IPS-11a (cell line): ENCODE measurements around the gene DCUN1D3.

ENCODE experiments used
- H3K4me3 ChIP-seq: one replicate; pipeline ENCODE4 v1.5.1; 2013; ENCODE audit warnings: low read depth, low read length, control low read depth

DCUN1D3 gene

GRCh38 chr16:20833086-20833485, 67.1 kb downstream of the DCUN1D3 start:
- H3K4me3 ChIP-seq = no peak overlapping the region

GRCh38 chr16:20830372-20830771, 69.8 kb downstream of the DCUN1D3 start:
- H3K4me3 ChIP-seq = no peak overlapping the region

DNA sequence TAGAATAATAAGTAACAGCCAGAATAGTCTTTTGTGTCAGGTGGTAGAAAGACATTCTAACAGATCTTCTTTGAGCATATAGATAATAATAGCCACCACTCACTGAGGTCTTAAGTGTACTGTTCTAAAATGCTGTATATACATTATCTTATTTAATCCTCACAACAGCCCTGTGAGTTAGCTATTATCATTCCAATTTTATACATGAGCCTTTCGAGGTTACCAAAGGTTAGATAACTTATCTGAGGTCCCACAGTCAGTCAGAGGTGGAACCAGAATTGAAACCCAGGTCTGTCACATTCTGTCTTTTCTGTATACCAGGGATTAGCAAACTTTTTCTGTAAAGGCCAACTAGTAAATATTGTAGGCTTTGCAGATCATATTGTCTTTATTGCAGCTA, 70.6 kb downstream of the DCUN1D3 start:
- H3K4me3 ChIP-seq = no peak overlapping the region

DNA sequence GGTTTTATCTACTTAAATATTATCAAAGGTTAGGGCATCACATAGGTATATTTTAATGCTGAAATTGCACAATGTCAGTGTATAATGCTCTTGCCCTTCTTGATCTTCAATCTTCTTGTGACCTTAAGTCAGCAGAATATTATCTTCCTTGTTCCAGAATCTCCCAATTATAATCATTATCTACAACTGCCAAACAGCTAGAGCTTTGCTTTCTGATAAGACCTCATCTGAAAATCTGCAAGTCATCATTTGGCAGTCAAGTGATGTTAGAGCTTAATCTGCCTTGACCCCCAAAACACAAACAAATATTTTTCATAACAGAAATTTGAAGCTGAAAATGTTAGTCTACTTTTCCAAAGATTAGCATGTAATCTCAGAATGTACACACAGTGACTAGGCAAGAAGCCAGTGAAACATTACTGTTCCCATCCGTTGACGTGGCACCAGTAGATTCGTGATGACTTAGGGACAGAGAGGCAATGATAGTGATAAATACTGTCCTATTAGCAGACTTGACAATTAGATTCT, 74.1 kb downstream of the DCUN1D3 start:
- no peak overlapping the region for H3K4me3 ChIP-seq

DNA sequence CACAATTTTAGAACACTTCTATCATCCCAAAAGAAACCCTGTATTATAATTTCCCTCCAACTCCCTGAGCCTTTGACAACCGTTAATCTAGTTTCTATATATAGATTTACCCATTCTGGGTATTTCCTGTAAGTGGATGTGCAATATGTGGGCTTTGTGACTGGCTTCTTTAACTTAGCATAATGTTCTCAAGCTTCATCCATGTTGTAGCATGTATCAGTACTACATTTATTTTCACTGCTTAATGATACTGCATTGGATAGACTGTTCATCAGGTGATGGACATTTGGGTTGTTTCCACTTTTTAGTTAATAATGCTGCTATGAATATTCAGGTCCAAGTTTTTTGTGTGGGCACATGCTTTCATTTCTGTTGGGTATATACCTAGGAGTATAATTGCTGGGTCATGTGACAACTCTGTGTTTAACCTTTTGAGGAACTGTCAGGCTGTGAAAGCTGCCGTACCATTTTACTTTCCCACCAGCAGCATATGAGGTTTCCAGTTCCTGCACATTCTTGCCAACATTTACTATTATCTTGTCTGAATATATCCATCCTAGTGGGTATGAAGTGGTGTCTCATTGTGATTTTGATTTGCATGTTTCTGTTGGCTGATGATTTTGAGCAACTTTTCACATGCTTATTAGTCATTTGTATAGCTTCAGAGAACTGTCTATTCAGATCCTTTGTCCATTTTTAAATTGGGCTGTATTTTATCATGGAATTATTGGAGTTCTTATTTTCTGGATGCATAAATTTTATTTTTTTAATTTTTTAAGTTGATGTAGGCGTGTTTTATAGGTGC, 77.4 kb downstream of the DCUN1D3 start:
- no peak overlapping the region for H3K4me3 ChIP-seq

DNA sequence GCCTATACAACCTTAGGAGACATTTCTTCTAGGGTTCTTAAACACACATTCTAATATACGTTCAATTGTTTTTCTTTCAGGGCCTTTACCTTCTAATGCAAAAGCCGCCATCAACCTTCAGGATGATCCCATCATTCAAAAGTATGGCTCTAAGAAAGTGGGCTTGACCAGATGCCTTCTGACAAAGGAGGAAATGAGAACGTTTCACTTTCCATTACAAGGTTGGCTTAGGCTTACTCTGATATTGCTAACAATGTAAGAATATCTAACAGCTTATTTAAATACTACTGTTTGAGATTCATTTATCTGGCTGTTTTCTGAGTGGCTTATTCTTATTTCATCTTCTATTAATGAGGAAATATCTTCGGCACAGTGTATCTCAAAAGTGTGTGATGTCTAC, 78.5 kb downstream of the DCUN1D3 start:
- no peak overlapping the region for H3K4me3 ChIP-seq

DNA sequence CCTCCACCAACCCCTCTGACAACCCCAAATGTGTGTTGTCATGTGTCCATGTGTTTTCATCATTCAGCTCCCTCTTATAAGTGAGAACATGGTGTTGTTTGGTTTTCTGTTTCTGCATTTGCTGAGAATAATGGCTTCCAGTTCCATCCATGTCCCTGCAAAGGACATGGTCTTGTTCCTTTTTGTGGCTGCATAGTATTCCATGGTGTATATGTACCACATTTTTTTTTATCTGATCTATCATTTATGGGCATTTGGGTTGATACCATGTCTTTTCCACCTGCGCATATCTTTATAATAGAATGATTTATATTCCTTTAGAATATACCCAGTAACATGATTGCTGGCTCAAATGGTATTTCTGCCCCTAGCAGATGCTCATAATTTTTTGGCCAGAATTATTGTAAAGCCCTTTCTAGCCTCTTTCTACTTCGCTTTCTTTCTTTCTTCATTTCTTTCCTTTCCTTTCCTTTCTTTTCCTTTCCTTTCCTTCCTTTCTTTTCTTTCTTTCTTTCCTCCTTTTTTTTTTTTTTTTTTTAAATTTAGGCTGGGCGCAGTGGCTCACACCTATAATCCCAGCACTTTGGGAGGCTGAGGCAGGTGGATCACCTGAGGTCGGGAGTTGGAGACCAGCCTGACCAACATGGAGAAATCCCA, 81.1 kb downstream of the DCUN1D3 start:
- H3K4me3 ChIP-seq = no peak overlapping the region

DNA sequence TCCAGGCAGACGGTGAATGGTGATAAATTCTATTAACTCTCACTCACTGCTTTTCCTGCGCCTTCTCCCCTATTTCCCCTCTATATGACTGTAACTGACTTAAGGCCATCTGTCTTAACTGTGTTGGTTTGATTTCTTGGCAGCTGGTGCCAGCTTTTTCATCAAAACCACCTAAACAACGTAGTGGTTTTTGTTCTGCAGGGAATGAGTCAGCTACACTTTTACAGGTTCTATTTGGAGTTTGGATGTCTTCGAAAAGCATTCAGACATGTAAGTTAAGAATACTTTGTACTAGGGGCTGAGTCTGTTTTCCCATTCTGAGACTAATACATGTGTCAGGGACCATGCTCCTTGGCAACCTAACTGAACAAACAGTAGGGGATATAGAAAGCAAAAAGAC, 85.4 kb downstream of the DCUN1D3 start:
- H3K4me3 ChIP-seq = no peak overlapping the region

GRCh38 chr16:20812510-20812909, 87.6 kb downstream of the DCUN1D3 start:
- no peak overlapping the region for H3K4me3 ChIP-seq

GRCh38 chr16:20811889-20812439, 88.2 kb downstream of the DCUN1D3 start:
- no peak overlapping the region for H3K4me3 ChIP-seq

DNA sequence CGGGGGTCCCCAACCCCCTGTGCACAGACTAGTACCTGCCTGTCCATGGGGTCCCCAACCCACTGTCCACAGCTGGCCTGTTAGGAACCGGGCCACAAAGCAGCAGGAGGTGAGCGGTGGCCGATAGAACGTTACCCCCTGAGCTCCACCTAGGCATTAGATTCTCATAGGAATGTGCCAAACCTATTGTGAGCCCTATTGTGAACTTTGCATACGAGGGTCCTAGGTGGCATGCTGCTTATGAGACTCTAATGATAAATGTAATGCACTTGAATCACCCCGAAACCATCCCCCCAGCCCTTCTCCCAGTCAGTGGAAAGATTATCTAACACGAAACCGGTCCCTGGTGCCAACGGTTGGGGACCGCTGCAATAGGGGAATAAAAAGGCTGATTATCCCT, 92.3 kb downstream of the DCUN1D3 start:
- H3K4me3 ChIP-seq = no peak overlapping the region

DNA sequence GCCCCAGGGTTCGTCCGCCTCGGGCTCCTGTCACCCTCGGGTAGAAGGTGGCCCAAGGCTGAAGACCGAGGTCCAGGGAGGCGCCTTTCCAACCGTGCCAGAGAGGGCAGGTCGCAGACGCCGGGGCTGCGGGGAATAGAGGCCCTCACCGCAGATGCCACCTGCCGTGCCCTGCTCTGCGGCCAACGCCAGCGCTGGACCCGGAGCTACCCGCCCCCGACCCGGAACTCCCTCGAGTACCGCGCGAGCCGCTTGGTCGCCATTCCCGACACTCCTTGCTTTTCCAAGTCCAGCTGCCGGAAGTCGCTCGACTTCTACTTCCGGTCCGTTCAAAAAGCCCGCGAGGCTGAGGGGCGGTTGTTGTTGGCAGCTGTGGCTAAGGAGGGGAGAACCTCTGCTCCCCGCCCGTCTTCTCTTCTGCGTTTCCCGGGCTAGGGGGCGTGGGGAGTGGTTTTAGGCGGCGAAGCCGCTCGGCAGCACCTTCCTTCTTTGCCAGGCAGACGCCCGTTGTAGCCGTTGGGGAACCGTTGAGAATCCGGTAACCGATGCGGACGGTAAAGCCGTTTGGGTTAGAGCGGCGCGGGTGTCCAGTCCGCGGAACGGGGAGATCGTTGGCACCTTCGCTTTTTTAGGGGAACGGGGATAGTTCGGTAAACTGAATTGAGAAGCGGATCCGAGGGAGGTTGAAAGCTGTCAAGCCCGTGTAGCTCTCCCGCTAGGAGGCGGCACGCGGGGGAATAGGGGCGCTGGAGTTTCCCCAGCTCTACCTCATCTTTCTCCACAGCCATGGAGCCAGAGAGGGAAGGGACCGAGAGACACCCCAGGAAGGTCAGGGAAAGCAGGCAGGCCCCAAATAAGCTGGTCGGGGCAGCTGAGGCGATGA, 93.7 kb downstream of the DCUN1D3 start, which contains the start of the genes ERI2 and REXO5:
ERI2 (minus strand) TSS at position 305 of the 883 bp plus-strand sequence; CDS start at position 263, 42 bp downstream.
REXO5 (plus strand) TSS at position 360 of the 883 bp plus-strand sequence; CDS start at position 787, 427 bp downstream.
- peak within 1 kb of the TSS; percentile 82 for H3K4me3 ChIP-seq

- H3K4me3 ChIP-seq = peak overlapping the region; percentile 82
Measured at GRCh38 chr16:20805684-20806167, 94.4 kb downstream of the DCUN1D3 start.
